Fibroblast of villous mesenchyme (primary cell): ENCODE results near the gene PCDHB10. TPM values are rescaled to one million over a fixed set of nuclear protein-coding genes. Genes with fewer than 3 reads are reported as not detected.
"Not testable (repeated sequence)": the region's sequence is repeated elsewhere in the genome, so short reads cannot be mapped to it uniquely, and the experiment has no call there.

Experiments used
- DNase-seq: peaks from one replicate; pipeline ENCODE4 v3.0.0-alpha.2; 2010; ENCODE audit warnings: low read depth
- H3K4me3 ChIP-seq: 2 replicates; pipeline ENCODE4 v1.5.1; 2011; ENCODE audit warnings: low read depth, mild to moderate bottlenecking, low read length
- CTCF ChIP-seq: IDR thresholded peaks from 2 replicates; pipeline ENCODE4 v1.5.1; 2012; ENCODE audit warnings: low read depth, mild to moderate bottlenecking, low read length; ENCODE audit not compliant: insufficient read depth
- total RNA-seq: library from RNA; depleted of rRNA; stranded (reverse); fragments of >200 nt; gene quantifications from 2 replicates; pipeline ENCODE4 v1.2.3, GENCODE V29; 2012

Gene PCDHB10
- total RNA-seq: under 0.01 and 0.32 TPM in 2 replicates

GRCh38 chr5:141192110-141192725 is at the start of gene PCDHB10:
TSS of gene PCDHB10 (plus strand) at chr5:141192353. CDS start at chr5:141192553, 200 bp downstream.
- peak; percentile 14 for DNase-seq
- TF ChIP-seq CTCF: peak; percentile 37

GRCh38 chr5:141149812-141150211 is 42.3 kb upstream of the PCDHB10 start, which contains the start of gene PCDHB6:
TSS of gene PCDHB6 (plus strand) at chr5:141150057. CDS start at chr5:141150258, 201 bp downstream.
- peak; percentile 7 for DNase-seq
- H3K4me3 ChIP-seq: no peak within 1 kb of the TSS
- peak; percentile 21 for TF ChIP-seq CTCF

More at GRCh38 chr5:141192110-141192725, at the start of gene PCDHB10:
- no peak within 1 kb of the TSS for H3K4me3 ChIP-seq

- TF ChIP-seq CTCF: no peak
- no peak overlapping the region for H3K4me3 ChIP-seq
- no peak for DNase-seq
Observed at GRCh38 chr5:141150224-141150992, 41.7 kb upstream of the PCDHB10 start.

- TF ChIP-seq CTCF: no peak
- H3K4me3 ChIP-seq: no peak overlapping the region
- no peak for DNase-seq
Observed at GRCh38 chr5:141150993-141151325, 41.2 kb upstream of the PCDHB10 start.

- not testable (repeated sequence) for H3K4me3 ChIP-seq, DNase-seq
Observed at GRCh38 chr5:141151632-141152031, 40.5 kb upstream of the PCDHB10 start.

GRCh38 chr5:141152096-141152495 is 40.1 kb upstream of the PCDHB10 start:
- not testable (repeated sequence) for DNase-seq, H3K4me3 ChIP-seq

GRCh38 chr5:141155540-141156374 is 36.4 kb upstream of the PCDHB10 start:
- no peak overlapping the region for H3K4me3 ChIP-seq
- DNase-seq: no peak
- no peak for TF ChIP-seq CTCF

- not testable (repeated sequence) for DNase-seq, H3K4me3 ChIP-seq
Observed at GRCh38 chr5:141157356-141157755, 34.8 kb upstream of the PCDHB10 start.

GRCh38 chr5:141157901-141158300 is 34.3 kb upstream of the PCDHB10 start:
- H3K4me3 ChIP-seq, DNase-seq: not testable (repeated sequence)
